ENCODE results near the gene UBR3.

- TF ChIP-seq CTCF (conservative IDR thresholded peaks at IDR 0.05; ENCODE audit: low read length), result no peak
- no peak for TF ChIP-seq EZH2phosphoT487 (IDR thresholded peaks at IDR 0.05; ENCODE audit: borderline replicate concordance, low read depth, low read length)
Observed at GRCh38 chr2:170031288-170031687, 204.0 kb downstream of the UBR3 start.

All from OCI-LY7 (cell line).